ENCODE data around the gene CCDC40.

Gene CCDC40

GRCh38 chr17:80049986-80050385 is 13.5 kb downstream of the CCDC40 start:
- H3K4me3 ChIP-seq (ENCODE audit: low read length) = no peak overlapping the region
- no peaks in the 10 kb centered on the region for H3K9me3 ChIP-seq (ENCODE audit: control insufficient read depth, low read length)
- no peaks in the 10 kb centered on the region for H3K36me3 ChIP-seq (ENCODE audit: control insufficient read depth, insufficient read depth, low read length)
- H3K27me3 ChIP-seq (ENCODE audit: control insufficient read depth, insufficient read depth, low read length) = no peaks in the 10 kb centered on the region
- peaks cover 5% of the 10 kb centered on the region for H3K4me1 ChIP-seq (ENCODE audit: control insufficient read depth, insufficient read depth, low read length)
- H3K9ac ChIP-seq (ENCODE audit: low read length) = no peak overlapping the region

DNA sequence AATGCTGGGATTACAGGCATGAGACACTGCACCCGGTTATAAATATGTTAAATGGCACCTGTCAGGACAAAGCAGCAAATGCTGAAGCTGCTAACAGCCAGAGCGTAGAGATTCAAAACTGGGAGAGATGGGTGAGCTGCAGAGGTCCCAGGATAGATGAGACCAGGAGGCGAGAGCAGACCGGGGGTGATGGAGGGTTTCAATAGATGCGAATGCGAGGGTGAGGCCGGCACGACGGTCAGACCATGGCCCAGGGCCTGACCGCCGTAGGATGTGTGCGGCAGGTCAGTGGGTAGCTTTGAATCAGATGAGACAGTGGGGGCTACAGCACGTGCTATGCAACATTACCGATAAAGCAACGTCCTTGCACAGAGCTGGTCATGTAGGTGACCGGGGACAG is 14.3 kb downstream of the CCDC40 start:
- Histone ChIP-seq H3K9me3 (ENCODE audit: control insufficient read depth, low read length) (no peaks in the 10 kb centered on the region), H3K9ac (ENCODE audit: low read length) (no peak overlapping the region), H3K27me3 (ENCODE audit: control insufficient read depth, insufficient read depth, low read length) (no peaks in the 10 kb centered on the region), H3K4me1 (ENCODE audit: control insufficient read depth, insufficient read depth, low read length) (peaks cover 1% of the 10 kb centered on the region), H3K36me3 (ENCODE audit: control insufficient read depth, insufficient read depth, low read length) (no peaks in the 10 kb centered on the region), H3K4me3 (ENCODE audit: low read length) (no peak overlapping the region)

- Histone ChIP-seq H3K9me3 (ENCODE audit: control insufficient read depth, low read length) (no peaks in the 10 kb centered on the region), H3K36me3 (ENCODE audit: control insufficient read depth, insufficient read depth, low read length) (no peaks in the 10 kb centered on the region), H3K27me3 (ENCODE audit: control insufficient read depth, insufficient read depth, low read length) (no peaks in the 10 kb centered on the region), H3K9ac (ENCODE audit: low read length) (no peak overlapping the region), H3K4me3 (ENCODE audit: low read length) (no peak overlapping the region), H3K4me1 (ENCODE audit: control insufficient read depth, insufficient read depth, low read length) (no peaks in the 10 kb centered on the region)
These were observed 15.2 kb downstream of the CCDC40 start for GRCh38 chr17:80051681-80052080.

GRCh38 chr17:80053102-80053501 is 16.7 kb downstream of the CCDC40 start:
- H3K9me3 ChIP-seq (ENCODE audit: control insufficient read depth, low read length) = no peaks in the 10 kb centered on the region
- no peak overlapping the region for H3K9ac ChIP-seq (ENCODE audit: low read length)
- no peaks in the 10 kb centered on the region for H3K36me3 ChIP-seq (ENCODE audit: control insufficient read depth, insufficient read depth, low read length)
- H3K27me3 ChIP-seq (ENCODE audit: control insufficient read depth, insufficient read depth, low read length) = no peaks in the 10 kb centered on the region
- no peak overlapping the region for H3K4me3 ChIP-seq (ENCODE audit: low read length)
- no peaks in the 10 kb centered on the region for H3K4me1 ChIP-seq (ENCODE audit: control insufficient read depth, insufficient read depth, low read length)

DNA sequence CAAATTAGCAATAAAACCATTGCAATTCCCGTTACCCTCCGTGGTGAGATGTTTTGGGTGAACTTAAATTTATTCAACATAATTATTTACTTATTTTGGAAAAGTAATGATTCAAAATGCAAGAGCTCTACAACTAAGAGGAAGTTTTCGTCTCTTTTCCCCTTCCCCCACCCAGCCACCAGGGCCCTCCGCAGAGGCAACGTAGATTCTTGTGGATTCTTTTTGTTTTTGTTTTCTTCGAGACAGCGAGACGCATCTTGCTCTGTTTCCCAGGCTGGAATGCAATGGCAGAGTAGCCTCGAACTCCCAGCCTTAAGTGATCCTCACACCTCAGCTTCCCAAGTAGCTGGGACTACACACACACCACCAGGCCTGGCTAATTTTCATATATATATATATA is 19.2 kb downstream of the CCDC40 start:
- no peak overlapping the region for H3K9ac ChIP-seq (ENCODE audit: low read length)
- H3K4me1 ChIP-seq (ENCODE audit: control insufficient read depth, insufficient read depth, low read length) = no peaks in the 10 kb centered on the region
- H3K4me3 ChIP-seq (ENCODE audit: low read length) = no peak overlapping the region
- no peaks in the 10 kb centered on the region for H3K9me3 ChIP-seq (ENCODE audit: control insufficient read depth, low read length)
- no peaks in the 10 kb centered on the region for H3K27me3 ChIP-seq (ENCODE audit: control insufficient read depth, insufficient read depth, low read length)
- H3K36me3 ChIP-seq (ENCODE audit: control insufficient read depth, insufficient read depth, low read length) = no peaks in the 10 kb centered on the region

DNA sequence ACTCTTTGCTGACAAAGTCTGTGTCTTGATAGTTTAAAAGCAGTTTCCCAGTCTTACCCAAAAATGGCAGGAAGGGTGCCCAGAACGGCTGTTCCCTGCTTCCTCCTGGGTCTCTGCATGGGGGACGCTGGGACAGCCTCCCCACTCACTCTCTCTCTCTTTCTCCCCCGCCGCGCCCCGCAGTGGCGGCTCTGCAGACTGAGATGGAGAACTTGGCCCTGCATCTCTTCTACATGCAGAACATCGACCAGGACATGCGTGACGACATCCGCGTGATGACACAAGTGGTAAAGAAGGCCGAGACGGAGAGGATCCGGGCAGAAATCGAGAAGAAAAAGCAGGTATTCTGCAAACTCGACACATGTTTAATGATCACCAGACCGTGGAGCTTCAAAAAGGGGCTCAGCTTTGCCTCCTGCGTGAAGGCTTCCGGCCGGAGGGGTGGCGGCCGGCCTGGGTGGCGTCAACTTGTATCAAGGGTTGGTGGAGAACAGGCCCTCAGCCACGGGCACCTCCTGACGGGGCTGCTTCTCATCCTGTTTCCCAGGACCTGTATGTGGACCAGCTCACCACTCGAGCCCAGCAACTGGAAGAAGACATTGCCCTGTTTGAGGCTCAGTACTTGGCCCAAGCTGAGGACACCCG is 22.0 kb downstream of the CCDC40 start:
- H3K9me3 ChIP-seq (ENCODE audit: control insufficient read depth, low read length) = no peaks in the 10 kb centered on the region
- no peaks in the 10 kb centered on the region for H3K36me3 ChIP-seq (ENCODE audit: control insufficient read depth, insufficient read depth, low read length)
- H3K4me3 ChIP-seq (ENCODE audit: low read length) = no peak overlapping the region
- no peak overlapping the region for H3K9ac ChIP-seq (ENCODE audit: low read length)
- H3K4me1 ChIP-seq (ENCODE audit: control insufficient read depth, insufficient read depth, low read length) = no peaks in the 10 kb centered on the region
- H3K27me3 ChIP-seq (ENCODE audit: control insufficient read depth, insufficient read depth, low read length) = no peaks in the 10 kb centered on the region

DNA sequence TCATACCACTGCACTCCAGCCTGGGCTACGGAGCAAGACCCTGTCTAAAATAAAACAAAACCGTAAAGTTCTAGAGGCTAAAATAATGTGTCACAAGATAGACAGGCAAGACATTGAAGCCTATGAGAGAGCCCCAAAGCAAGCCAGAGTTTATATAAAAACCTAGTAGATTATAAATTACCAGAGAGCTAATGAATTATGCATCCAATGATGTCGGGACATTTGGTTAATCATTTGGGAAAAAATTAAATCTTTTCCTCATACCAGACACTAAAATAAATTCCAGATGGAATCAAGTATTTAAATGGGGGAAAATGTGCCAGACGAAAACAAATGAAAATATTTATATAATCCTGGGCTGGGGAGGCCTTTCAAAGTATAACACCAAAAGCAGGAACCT is 24.2 kb downstream of the CCDC40 start:
- no peaks in the 10 kb centered on the region for H3K9me3 ChIP-seq (ENCODE audit: control insufficient read depth, low read length)
- H3K27me3 ChIP-seq (ENCODE audit: control insufficient read depth, insufficient read depth, low read length) = no peaks in the 10 kb centered on the region
- H3K4me1 ChIP-seq (ENCODE audit: control insufficient read depth, insufficient read depth, low read length) = peaks cover 5% of the 10 kb centered on the region
- no peak overlapping the region for H3K4me3 ChIP-seq (ENCODE audit: low read length)
- H3K9ac ChIP-seq (ENCODE audit: low read length) = no peak overlapping the region
- H3K36me3 ChIP-seq (ENCODE audit: control insufficient read depth, insufficient read depth, low read length) = no peaks in the 10 kb centered on the region

- no peak overlapping the region for H3K4me3 ChIP-seq (ENCODE audit: low read length)
- H3K9me3 ChIP-seq (ENCODE audit: control insufficient read depth, low read length) = no peaks in the 10 kb centered on the region
- H3K4me1 ChIP-seq (ENCODE audit: control insufficient read depth, insufficient read depth, low read length) = peaks cover 5% of the 10 kb centered on the region
- no peaks in the 10 kb centered on the region for H3K27me3 ChIP-seq (ENCODE audit: control insufficient read depth, insufficient read depth, low read length)
- H3K9ac ChIP-seq (ENCODE audit: low read length) = no peak overlapping the region
- no peaks in the 10 kb centered on the region for H3K36me3 ChIP-seq (ENCODE audit: control insufficient read depth, insufficient read depth, low read length)
These were observed 25.0 kb downstream of the CCDC40 start for GRCh38 chr17:80061421-80061820.

- Histone ChIP-seq H3K9ac (ENCODE audit: low read length) (no peak overlapping the region), H3K4me3 (ENCODE audit: low read length) (no peak overlapping the region), H3K27me3 (ENCODE audit: control insufficient read depth, insufficient read depth, low read length) (no peaks in the 10 kb centered on the region), H3K9me3 (ENCODE audit: control insufficient read depth, low read length) (no peaks in the 10 kb centered on the region), H3K4me1 (ENCODE audit: control insufficient read depth, insufficient read depth, low read length) (peaks cover 13% of the 10 kb centered on the region), H3K36me3 (ENCODE audit: control insufficient read depth, insufficient read depth, low read length) (no peaks in the 10 kb centered on the region)
These were observed 27.6 kb downstream of the CCDC40 start for GRCh38 chr17:80063830-80064585.

DNA sequence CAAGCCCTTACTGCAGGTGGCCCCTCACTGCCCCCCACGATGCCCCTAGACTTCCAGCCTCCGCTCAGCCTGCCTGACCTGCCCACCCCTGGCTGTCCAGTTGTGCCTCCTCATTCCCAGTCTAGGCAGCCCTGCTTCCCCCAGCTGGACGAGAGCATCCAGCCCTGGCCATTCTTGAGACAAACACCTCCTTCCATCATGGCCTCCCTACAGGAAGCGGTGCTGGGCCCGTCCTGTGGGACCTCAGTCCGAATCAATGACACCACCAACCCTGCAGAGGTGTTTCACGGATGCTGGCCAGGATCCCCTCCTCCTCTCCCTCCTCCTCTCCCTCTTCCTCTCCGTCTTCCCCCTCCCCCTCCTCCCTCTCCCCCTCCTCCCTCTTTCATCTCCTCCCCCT is 28.3 kb downstream of the CCDC40 start:
- Histone ChIP-seq H3K4me1 (ENCODE audit: control insufficient read depth, insufficient read depth, low read length) (peaks cover 19% of the 10 kb centered on the region), H3K9me3 (ENCODE audit: control insufficient read depth, low read length) (no peaks in the 10 kb centered on the region), H3K27me3 (ENCODE audit: control insufficient read depth, insufficient read depth, low read length) (no peaks in the 10 kb centered on the region), H3K36me3 (ENCODE audit: control insufficient read depth, insufficient read depth, low read length) (no peaks in the 10 kb centered on the region), H3K4me3 (ENCODE audit: low read length) (no peak overlapping the region), H3K9ac (ENCODE audit: low read length) (no peak overlapping the region)

GRCh38 chr17:80065478-80066170 is 29.2 kb downstream of the CCDC40 start:
- no peaks in the 10 kb centered on the region for H3K27me3 ChIP-seq (ENCODE audit: control insufficient read depth, insufficient read depth, low read length)
- H3K36me3 ChIP-seq (ENCODE audit: control insufficient read depth, insufficient read depth, low read length) = no peaks in the 10 kb centered on the region
- no peak overlapping the region for H3K4me3 ChIP-seq (ENCODE audit: low read length)
- peaks cover 21% of the 10 kb centered on the region for H3K4me1 ChIP-seq (ENCODE audit: control insufficient read depth, insufficient read depth, low read length)
- H3K9me3 ChIP-seq (ENCODE audit: control insufficient read depth, low read length) = no peaks in the 10 kb centered on the region
- no peak overlapping the region for H3K9ac ChIP-seq (ENCODE audit: low read length)

DNA sequence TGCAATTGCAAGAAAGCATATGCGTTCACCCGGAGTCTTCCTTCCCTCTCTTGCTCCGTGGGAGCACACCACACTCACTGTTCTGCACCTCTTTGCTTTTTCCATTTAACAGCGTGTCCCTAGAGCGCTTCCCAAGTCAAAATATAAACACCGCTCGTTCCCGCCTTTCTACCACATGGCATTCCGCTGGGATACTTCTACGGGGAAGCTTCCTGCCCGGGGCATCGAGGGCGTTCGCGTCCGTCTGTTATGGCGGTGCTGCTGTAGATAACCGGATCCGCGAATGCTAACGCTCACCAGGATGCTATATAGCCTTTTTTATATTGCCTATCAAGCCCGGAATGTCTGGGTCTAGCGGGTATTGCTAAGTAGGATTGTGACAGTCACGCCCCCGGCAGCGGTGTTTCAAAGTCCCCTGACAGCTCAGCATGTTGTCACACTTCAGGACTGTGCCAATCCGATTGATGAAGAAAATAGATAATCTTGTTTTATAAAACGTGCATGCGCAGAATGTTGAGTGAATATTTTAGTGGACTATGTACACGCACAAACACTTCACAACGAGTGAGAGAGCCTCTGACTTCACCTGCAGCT is 31.0 kb downstream of the CCDC40 start:
- Histone ChIP-seq H3K36me3 (ENCODE audit: control insufficient read depth, insufficient read depth, low read length) (no peaks in the 10 kb centered on the region), H3K27me3 (ENCODE audit: control insufficient read depth, insufficient read depth, low read length) (no peaks in the 10 kb centered on the region), H3K4me1 (ENCODE audit: control insufficient read depth, insufficient read depth, low read length) (peaks cover 32% of the 10 kb centered on the region), H3K9ac (ENCODE audit: low read length) (no peak overlapping the region), H3K4me3 (ENCODE audit: low read length) (no peak overlapping the region), H3K9me3 (ENCODE audit: control insufficient read depth, low read length) (no peaks in the 10 kb centered on the region)

Data from mucosa of stomach (tissue), 1 donor.